H54 (cell line): Measurements from ENCODE around the gene DUOX2.
A peak's percentile ranks its signal among the peaks of the same experiment; 100 is the strongest.

ENCODE experiments used
- DNase-seq: peaks from one replicate; pipeline ENCODE4 v3.0.0; 2011; ENCODE audit warnings: low spot score, mixed read lengths; ENCODE audit not compliant: insufficient read length
- FAIRE-seq: peaks from 3 replicates; lab custom pipeline; 2011; peaks lifted over from hg19 to GRCh38; lab: Jason Lieb, UNC
- POLR2A ChIP-seq: IDR thresholded peaks from 2 replicates; pipeline ENCODE4 v1.6.1; 2011; ENCODE audit warnings: low read depth, mild to moderate bottlenecking, low read length

The DUOX2 gene

DNA sequence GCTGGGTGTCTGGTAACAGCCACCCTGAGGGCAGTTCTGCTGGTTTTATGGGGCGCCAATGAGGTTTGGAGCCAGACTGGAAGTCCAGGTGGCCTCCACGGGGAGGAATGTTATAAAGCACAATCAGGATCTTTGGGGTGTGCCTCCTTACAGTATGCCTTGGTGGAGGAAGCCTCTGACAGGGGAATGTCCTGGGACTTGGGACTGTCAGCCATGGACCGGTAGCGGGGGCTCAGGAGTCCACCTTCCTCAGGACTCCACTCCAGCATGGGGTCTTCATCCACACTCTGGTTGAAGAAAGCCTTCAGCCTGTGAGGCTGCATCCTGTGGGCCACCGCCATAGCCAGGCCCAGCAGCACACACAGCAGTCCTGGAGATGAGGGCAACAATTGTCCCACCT is 5.0 kb upstream of the DUOX2 start:
- FAIRE-seq (no peak), DNase-seq (no peak)
- TF ChIP-seq POLR2A = no peak

DNA sequence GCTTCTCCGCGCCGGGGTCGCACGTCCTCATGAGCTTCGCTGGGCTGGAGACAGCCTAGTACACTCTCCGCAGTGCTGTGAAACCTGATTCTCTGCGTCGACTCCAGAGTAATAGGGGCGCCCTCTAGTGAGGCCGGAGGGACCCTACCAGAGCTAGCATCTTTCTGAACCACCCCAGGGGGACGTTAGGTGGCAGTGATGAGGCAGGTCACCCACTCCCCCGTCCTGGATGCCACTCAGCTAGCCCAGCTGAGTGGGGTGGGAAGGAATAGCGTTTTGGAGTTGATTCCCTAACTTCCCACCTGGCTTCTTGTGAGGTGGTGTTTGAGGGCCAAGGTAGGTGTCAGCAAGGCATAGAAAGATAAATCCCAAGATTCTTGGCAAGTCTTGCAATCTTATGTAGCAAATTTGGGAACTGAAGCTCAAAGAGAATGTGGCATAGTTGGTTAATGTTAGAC is 4.2 kb upstream of the DUOX2 start:
- FAIRE-seq = peak; percentile 11
- DNase-seq = peak; percentile 98
- no peak for TF ChIP-seq POLR2A

DNA sequence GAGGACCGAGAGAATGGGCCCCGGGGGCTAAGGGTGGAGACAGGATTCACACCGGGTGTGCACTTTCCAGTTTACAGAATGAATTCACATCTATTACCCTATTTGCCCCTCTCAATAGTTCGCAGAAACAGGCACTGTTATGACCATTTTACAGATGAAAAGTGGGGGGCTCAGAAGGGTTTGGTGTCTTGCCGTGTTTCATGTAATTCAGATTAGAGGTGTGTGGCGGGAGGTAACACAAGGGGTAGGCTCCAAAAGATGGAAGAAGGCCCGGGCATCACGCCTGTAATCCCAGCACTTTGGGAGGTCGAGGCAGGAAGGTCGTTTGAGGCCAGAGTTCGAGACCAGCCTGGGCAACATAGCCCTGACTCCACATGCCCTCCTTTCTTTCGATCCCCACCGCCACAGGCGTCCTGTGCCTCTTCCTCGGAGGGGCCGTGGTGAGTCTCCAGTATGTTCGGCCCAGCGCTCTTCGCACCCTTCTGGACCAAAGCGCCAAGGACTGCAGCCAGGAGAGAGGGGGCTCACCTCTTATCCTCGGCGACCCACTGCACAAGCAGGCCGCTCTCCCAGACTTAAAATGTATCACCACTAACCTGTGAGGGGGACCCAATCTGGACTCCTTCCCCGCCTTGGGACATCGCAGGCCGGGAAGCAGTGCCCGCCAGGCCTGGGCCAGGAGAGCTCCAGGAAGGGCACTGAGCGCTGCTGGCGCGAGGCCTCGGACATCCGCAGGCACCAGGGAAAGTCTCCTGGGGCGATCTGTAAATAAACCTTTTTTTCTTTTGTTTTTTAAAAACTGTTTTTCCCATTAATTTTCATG is 3.5 kb upstream of the DUOX2 start:
- TF ChIP-seq POLR2A = no peak
- DNase-seq = no peak
- no peak for FAIRE-seq

DNA sequence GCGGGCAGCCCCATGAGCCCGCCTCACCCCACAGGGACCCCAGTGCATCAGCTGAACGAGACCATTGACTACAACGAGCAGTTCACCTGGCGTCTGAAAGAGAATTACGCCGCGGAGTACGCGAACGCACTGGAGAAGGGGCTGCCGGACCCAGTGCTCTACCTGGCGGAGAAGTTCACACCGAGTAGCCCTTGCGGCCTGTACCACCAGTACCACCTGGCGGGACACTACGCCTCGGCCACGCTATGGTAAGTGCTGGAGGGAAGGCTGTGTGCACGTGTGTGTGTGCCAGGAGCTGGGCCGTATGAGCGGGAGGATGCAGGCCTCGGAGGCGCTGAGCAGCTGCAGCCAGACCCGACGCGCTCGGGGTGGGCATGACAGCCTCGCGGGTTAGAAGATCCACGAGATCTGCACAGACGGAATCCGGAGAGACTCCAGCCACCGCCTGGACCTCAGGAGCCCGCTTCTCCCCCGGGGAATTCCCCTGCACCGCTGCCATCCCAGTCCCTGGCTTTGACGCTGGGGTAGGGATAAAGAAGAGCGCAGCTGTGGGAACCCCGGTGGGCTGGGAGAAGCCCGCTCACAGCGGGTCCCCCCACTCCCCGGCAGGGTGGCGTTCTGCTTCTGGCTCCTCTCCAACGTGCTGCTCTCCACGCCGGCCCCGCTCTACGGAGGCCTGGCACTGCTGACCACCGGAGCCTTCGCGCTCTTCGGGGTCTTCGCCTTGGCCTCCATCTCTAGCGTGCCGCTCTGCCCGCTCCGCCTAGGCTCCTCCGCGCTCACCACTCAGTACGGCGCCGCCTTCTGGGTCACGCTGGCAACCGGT is 2.7 kb upstream of the DUOX2 start:
- FAIRE-seq (no peak), DNase-seq (no peak)
- no peak for TF ChIP-seq POLR2A

DNA sequence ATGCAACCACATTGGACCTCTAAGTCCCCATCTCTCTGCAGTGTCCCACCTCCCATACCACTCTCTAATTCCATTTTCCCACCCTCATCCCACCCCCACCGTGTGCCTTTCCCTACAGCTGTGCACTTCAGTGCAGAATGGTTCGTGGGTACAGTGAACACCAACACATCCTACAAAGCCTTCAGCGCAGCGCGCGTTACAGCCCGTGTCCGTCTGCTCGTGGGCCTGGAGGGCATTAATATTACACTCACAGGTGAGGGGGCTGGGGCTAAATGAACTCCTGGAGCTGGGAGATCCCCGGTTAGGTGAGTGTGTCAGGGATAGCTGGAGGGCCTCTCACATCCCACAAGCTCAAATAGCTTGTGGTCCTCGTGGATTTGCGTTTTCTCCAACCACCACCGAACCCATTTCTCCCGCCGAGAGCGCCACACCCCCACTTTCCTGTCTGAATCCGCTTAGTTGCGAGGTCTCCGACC is 2.1 kb upstream of the DUOX2 start:
- TF ChIP-seq POLR2A = no peak
- no peak for DNase-seq
- FAIRE-seq = no peak

DNA sequence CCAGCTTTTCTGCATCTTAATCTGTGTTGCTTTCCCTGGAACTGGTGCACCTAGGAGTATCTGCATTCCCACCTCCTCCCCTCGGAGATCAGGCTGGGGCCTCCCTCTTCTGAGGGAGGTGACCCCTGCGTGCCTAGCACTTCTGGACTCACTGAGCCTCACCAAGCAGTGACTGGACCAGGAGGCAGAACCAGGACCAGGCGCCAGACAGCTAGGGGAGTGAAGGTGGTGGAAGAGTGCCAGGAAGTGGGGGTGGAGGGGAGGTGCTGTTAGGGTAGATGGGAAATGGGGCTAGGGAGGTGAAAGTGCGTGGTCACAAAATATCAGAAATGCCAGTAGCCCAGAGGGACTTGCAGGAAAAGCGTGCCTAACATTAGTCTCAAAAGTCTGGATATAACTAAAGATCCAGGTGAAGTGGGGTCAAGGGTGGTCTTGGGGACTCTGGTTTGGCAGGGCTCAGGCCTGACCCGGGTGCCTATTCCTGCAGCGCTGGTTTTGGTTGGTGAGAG is 1.4 kb upstream of the DUOX2 start:
- TF ChIP-seq POLR2A = no peak
- no peak for FAIRE-seq
- no peak for DNase-seq

DNA sequence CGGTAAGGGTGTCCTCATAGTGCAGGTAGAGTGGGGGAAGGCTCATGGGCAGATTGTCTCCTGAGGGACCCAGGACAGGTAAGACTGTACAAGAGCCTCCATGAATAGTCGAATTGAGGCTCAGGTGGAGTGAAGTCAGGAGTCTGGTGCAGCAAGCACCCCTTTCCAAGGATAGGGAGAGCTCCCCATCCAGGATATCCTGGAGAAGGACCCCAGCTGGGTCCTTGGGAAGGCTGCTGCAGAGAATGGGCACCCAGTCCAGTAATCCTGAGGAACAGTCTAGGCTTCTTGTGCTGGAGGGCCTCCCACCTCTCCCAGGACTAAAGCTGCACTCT is 746 bp upstream of the DUOX2 start:
- TF ChIP-seq POLR2A = no peak
- FAIRE-seq (no peak), DNase-seq (no peak)

DNA sequence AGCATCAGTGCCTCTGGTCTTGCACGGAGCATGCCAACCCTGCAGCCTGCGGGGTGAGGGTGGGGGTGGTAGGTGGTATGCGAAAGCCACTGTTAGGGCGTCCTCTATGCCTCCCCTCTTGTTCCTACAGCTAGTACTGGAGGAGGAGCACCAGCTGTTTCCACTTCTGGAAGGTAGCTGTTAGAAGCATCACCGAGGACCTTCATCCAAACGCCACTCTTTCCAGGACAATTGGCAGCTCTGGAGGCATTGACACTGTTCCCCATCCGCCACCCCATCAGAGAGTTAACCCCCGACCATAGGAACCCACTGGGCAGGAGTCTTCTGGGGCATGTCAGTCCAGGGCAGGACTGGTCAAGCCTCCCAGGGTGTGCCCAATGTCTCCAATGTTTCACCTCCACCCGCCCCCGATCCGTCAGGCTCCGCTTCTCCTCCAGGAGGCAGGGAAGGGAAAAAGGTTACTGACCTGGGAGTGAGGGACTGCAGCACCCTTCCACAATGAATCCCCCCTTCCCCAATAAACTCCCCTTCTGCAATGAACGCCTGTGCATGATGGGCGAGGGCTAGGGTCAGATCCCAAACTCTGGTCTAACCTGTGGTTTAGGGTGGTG is 487 bp downstream of the DUOX2 start:
- DNase-seq (no peak), FAIRE-seq (no peak)
- no peak for TF ChIP-seq POLR2A

DNA sequence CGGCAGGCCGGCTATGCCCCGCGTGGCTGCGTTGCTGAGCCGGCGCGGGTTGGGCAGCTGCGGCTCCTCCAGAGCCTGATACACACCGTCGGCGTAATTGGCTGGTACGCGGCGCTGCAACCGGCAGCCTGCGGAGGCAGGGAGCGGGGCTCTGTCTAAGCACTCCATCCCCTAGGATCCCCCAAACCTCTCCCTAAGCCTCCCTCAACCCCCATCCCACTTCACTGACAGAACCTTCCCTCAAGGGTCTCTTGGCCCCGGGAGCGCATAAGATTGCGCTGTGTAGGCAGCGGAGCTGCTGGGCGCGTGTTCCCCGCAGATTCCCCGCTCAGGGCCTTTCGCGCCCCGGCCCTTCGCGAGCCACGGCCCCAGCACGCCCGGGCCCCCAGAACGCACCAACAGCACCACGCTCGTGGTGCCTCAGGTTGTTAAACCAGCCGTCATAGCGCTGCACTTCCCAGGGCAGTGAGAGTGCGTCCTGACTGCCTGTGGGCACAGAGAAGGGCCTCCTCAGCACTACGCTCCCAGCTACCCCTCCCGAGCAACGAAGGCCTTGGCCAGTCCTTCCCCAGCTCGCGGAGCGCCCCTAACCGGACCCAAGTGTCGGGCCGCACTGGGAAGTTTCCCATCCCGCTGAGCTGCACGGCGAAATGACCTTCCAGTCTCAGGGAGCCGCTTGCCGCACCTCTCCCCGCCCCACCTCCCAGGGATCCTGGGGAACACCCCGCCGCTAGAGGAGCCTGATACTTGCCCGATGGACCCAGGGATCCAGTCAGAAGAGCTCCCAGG is 1.2 kb downstream of the DUOX2 start:
- DNase-seq (no peak), FAIRE-seq (no peak)

DNA sequence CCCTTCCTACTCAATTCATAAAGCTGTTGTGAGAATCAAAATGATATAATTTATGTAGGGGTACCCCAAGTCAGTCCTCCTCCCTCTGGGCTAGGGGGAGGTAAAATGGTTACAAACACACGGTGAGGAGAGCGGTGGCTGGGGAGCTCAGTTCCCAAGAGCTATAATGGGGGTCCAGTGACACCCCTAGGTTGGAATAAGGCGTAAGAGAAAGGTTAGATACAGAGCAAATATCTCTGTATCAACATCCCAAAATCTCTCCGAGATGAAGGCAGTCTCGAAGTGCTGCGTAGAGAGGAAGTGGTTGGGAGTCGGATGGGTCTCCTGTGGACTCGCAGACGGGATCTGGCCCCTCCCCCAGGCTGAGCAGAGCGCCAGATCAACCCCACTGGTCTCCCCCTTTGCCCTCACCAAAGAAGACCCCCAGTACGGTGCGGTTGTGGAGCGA is 1.8 kb downstream of the DUOX2 start:
- TF ChIP-seq POLR2A = no peak
- FAIRE-seq (no peak), DNase-seq (no peak)

More for the DNA sequence above, 1.2 kb downstream of the DUOX2 start:
- TF ChIP-seq POLR2A = no peak

DNA sequence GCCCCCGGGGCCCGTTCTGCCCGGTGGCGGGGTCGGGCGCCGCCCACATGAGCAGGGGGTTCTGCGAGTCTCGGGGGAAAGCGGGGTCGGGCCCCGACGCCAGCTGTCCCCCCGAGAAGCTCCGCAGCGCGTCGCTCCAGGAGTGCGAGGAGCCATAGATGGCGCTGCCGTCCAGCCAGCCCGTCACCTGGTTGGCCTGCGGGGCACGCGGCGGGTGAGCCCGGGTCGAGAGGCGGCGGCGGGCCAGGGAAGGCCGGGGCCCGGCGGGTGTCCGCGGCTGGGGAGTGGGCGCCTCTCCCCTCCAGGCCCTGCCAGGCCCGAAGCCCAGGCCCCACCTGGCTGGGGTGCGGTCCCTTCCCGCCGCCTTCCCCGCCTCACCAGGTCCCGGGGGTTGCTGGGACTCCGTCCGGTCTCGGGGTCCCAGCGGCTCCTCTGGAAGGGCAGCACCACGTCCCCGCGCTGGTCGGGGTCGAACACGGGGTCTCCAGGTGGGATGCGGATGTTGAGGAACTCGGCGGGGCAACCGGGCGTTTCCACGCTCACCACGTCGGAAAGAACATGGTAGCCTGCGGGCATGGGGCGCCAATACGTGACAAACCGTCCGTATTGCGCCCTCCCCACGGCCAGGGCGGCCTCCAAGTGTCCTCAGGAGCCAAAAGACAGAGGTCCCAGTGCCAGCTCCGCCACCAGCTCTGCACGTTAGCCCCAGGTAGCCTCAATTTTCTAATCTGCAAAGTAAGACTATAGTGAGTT is 2.4 kb downstream of the DUOX2 start:
- FAIRE-seq (no peak), DNase-seq (no peak)
- TF ChIP-seq POLR2A = no peak

DNA sequence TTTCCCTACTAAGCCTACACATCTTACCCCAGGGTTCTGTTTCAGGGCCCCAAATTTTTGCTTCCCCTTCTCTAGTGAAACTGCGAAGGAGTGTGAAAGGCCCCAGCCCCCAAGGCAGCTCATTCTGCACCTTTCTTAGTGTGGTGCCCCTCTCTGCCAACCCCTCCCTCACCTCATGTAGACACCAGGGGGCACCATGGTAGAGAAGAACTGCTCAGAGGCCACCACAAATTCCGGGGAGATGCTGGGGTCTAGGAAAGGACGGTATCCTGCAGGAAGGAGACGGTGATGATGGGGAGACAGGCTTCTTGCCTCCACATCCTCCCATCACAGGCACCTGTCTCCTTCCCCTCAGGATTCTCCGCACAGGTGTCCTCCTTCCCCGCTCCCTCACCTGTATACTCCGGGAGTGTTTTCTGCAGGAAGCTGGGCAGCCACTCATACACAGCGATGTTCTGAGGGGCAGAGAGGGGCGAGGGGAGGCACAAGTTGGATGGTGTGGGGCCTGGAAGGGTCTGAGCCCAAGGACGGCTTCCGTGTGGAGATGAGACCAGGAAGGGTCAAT is 3.6 kb downstream of the DUOX2 start:
- no peak for FAIRE-seq
- TF ChIP-seq POLR2A = no peak
- no peak for DNase-seq
